Prostate gland (tissue), 2 donors: ENCODE measurements around the gene CFAP210.

ENCODE experiments used
- CTCF ChIP-seq, 4 experiments: fragments of 200-600 bp in 2 of 4; fragments of 450-650 bp in 2 of 4; sonication (generic) in 2 of 4; IDR thresholded peaks; 1 replicate in 3 of 4; 2 replicates in 1 of 4; pipeline ENCODE4 v1.5.1; 2016 to 2019; ENCODE audit warnings: antibody characterized with exemption in 4 of 4, mild to moderate bottlenecking in 2 of 4, moderate library complexity in 2 of 4
- POLR2A ChIP-seq: fragments of 450-650 bp; IDR thresholded peaks from one replicate; pipeline ENCODE4 v1.6.1; 2016; ENCODE audit warnings: antibody characterized with exemption, mild to moderate bottlenecking
- POLR2AphosphoS5 ChIP-seq: sonication (generic); formaldehyde crosslinking; IDR thresholded peaks from one replicate; pipeline ENCODE4 v1.6.1; 2017; ENCODE audit warnings: antibody characterized with exemption

- TF ChIP-seq CTCF (IDR thresholded peaks at IDR 0.05): no peak
- no peak for TF ChIP-seq POLR2A
- TF ChIP-seq POLR2AphosphoS5: no peak
These were observed 45.1 kb upstream of the CFAP210 start for GRCh38 chr2:169739351-169739750.
